Neural progenitor cell (in vitro differentiated cells): Measurements from ENCODE around the gene RASL10A.

ENCODE experiments used
- EZH2 ChIP-seq: fragments of 200-600 bp; sonication (generic); IDR thresholded peaks from 2 replicates; pipeline ENCODE4 v1.6.1; 2017; ENCODE audit warnings: antibody characterized with exemption, mild to moderate bottlenecking, moderate library complexity
- TF ChIP-seq, protein P1 (sequence below): fragments of 200-600 bp; sonication (generic); IDR thresholded peaks from 2 replicates; pipeline ENCODE4 v1.5.1; 2017; ENCODE audit warnings: antibody characterized with exemption, mild to moderate bottlenecking

DNA sequence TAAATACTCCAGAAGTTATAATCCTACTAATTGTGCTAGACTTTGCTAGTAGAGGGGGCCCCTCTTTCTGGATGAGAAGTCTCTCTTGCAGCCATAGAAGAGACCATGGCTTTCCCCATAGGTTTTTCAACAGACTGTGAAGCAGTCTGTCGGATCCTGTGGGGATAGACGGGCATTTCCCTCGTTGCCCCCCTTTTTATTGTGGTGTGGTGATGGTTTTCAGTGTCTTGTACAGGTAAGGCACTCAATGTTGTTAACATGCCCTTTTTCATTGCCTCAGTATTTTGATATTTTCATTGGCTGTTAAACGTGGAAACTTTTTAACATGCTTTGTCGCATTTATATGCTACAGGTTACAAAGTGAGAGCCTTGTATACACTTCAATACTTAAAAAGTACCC lies 25.4 kb downstream of the RASL10A start:
- TF ChIP-seq, protein P1, sequence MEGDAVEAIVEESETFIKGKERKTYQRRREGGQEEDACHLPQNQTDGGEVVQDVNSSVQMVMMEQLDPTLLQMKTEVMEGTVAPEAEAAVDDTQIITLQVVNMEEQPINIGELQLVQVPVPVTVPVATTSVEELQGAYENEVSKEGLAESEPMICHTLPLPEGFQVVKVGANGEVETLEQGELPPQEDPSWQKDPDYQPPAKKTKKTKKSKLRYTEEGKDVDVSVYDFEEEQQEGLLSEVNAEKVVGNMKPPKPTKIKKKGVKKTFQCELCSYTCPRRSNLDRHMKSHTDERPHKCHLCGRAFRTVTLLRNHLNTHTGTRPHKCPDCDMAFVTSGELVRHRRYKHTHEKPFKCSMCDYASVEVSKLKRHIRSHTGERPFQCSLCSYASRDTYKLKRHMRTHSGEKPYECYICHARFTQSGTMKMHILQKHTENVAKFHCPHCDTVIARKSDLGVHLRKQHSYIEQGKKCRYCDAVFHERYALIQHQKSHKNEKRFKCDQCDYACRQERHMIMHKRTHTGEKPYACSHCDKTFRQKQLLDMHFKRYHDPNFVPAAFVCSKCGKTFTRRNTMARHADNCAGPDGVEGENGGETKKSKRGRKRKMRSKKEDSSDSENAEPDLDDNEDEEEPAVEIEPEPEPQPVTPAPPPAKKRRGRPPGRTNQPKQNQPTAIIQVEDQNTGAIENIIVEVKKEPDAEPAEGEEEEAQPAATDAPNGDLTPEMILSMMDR: no peak
- no peak for TF ChIP-seq EZH2
